GM20000 (cell line): ENCODE data around the gene AVL9.

Source experiments
- DNase-seq: peaks from one replicate; pipeline ENCODE4 v3.0.0; 2012; ENCODE audit warnings: low spot score
- CTCF ChIP-seq: IDR thresholded peaks from 2 replicates; pipeline ENCODE4 v1.5.1; 2012; ENCODE audit warnings: mild to moderate bottlenecking, control low read depth; ENCODE audit errors: extremely low read depth, missing control alignments

AVL9 gene

GRCh38 chr7:32564542-32564941 lies 69.3 kb downstream of the AVL9 start:
- DNase-seq, result no peak
- TF ChIP-seq CTCF, result no peak

GRCh38 chr7:32569388-32570289 lies 74.3 kb downstream of the AVL9 start:
- TF ChIP-seq CTCF, result no peak
- DNase-seq, result no peak

DNA sequence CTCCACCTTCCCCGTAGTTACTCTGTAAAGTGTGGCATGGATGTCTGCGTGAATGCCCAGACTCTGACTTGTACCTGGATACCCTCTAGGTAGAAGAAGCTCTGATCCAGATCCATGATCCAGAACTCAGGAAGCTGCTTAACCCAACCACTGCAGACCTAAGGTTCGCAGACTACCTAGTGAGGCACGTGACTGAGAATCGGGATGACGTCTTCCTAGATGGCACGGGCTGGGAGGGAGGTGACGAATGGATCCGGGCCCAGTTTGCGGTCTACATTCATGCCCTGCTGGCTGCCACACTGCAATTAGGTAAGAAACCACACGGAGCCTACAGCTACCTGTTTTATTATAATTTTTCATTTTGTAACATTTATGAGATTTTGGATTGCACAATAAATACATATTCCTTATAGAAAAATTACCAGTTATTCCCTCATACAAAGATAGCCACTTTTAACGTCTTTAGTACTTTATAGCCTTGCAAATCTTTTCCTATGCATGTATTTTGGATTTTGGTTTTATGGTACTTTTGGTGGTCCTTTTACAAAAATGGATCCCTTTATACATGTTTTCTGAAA lies 77.9 kb downstream of the AVL9 start:
- TF ChIP-seq CTCF, result no peak
- no peak for DNase-seq

- TF ChIP-seq CTCF, result no peak
- no peak for DNase-seq
These were observed 79.3 kb downstream of the AVL9 start for GRCh38 chr7:32574626-32575025.

- TF ChIP-seq CTCF, result no peak
- DNase-seq, result no peak
These were observed 82.1 kb downstream of the AVL9 start for GRCh38 chr7:32577421-32577820.

GRCh38 chr7:32579776-32580175 lies 84.5 kb downstream of the AVL9 start:
- no peak for DNase-seq
- no peak for TF ChIP-seq CTCF

DNA sequence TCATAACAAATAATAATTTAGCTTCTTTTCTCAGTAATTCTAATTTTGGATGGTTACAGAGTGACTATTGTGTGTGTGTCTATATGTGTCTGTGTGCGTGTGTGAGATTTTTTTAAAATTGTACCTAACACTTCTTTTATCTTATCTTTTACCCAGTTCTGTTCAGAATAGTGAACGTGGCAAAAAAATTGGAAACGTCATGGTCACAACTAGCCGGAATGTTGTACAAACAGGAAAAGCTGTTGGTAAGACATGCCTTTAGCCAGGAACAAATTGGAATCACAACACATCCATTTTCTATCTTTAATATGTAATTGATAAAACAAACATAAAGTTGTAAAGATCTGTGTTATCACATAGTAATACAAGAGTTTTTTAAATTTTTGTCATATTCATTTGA lies 85.4 kb downstream of the AVL9 start:
- DNase-seq, result no peak
- TF ChIP-seq CTCF, result no peak
